Natural killer cell (primary cell): Measurements from ENCODE around the gene MMRN1. TPM values are rescaled to one million over a fixed set of nuclear protein-coding genes. Genes with fewer than 3 reads are reported as not detected.
"Not testable (repeated sequence)": the region's sequence is repeated elsewhere in the genome, so short reads cannot be mapped to it uniquely, and the experiment has no call there.

ENCODE experiments used
- ATAC-seq, 3 donors: fragments of 150-1000 bp in 2 of 3; fragments of 200-7000 bp in 1 of 3; cut with Tn5 transposase; 1 replicate in 1 of 3; 2 replicates in 2 of 3; pipeline ENCODE4 v1.10.0; 2021; ENCODE audit warnings: mild to moderate bottlenecking in 2 of 3, moderate library complexity in 2 of 3
- DNase-seq, 2 donors: peaks; one replicate each; pipeline versions ENCODE4 v3.0.0 to v3.0.0-alpha.2; 2013 to 2021; ENCODE audit warnings: mixed read lengths in 1 of 2
- H3K27ac ChIP-seq: one replicate; pipeline ENCODE4 v1.5.1; 2013; ENCODE audit warnings: mild to moderate bottlenecking, low read length
- H3K27me3 ChIP-seq: one replicate; pipeline ENCODE4 v1.6.1; 2013; ENCODE audit warnings: low read length; ENCODE audit not compliant: control insufficient read depth, insufficient read depth
- H3K36me3 ChIP-seq: one replicate; pipeline ENCODE4 v1.6.1; 2013; ENCODE audit warnings: low read length; ENCODE audit not compliant: control insufficient read depth, insufficient read depth
- H3K4me1 ChIP-seq: one replicate; pipeline ENCODE4 v1.6.1; 2013; ENCODE audit warnings: low read length; ENCODE audit not compliant: control insufficient read depth, insufficient read depth
- H3K4me3 ChIP-seq: one replicate; pipeline ENCODE4 v1.5.1; 2013; ENCODE audit warnings: low read length
- H3K9me3 ChIP-seq: one replicate; pipeline ENCODE4 v1.6.1; 2013; ENCODE audit warnings: low read length; ENCODE audit not compliant: control insufficient read depth, insufficient read depth
- H3K27ac Mint-ChIP-seq, 2 donors: one replicate each; pipeline ENCODE4 v1.8.0; 2022; ENCODE audit warnings: mild to moderate bottlenecking in 2 of 2, mixed read lengths in 2 of 2, moderate library complexity in 1 of 2
- H3K27me3 Mint-ChIP-seq, 2 donors: one replicate each; pipeline ENCODE4 v1.8.0; 2022; ENCODE audit warnings: low read depth in 2 of 2, mixed read lengths in 2 of 2
- H3K36me3 Mint-ChIP-seq: one replicate; pipeline ENCODE4 v1.8.0; 2022; ENCODE audit warnings: mixed read lengths
- H3K4me1 Mint-ChIP-seq, 2 donors: one replicate each; pipeline ENCODE4 v1.8.0; 2022; ENCODE audit warnings: mixed read lengths in 2 of 2
- H3K4me3 Mint-ChIP-seq: one replicate; pipeline ENCODE4 v1.8.0; 2022; ENCODE audit warnings: mild to moderate bottlenecking, moderate library complexity, mixed read lengths
- H3K9me3 Mint-ChIP-seq, 2 donors: one replicate each; pipeline ENCODE4 v1.8.0; 2022; ENCODE audit warnings: mixed read lengths in 2 of 2
- WGBS: methylation state at CpG from one replicate; pipeline ENCODE4 v1.1.7; 2013; ENCODE audit warnings: missing lambda C conversion rate; ENCODE audit not compliant: insufficient coverage; 5-methylcytosine and 5-hydroxymethylcytosine counted together
- intact Hi-C: fragments of 100-400 bp; cut with micrococcal nuclease; formaldehyde crosslinking; loops from one replicate; pipeline ENCODE4 v1.14.2; 2022
- total RNA-seq, 4 donors: library from RNA; stranded (reverse); fragments of 120-200 nt in 1 of 4; gene quantifications; one replicate each; pipeline versions ENCODE4 v1.2.3 to v1.2.4, GENCODE V29; 2013 to 2022
- TF ChIP-seq, protein P1 (sequence below): fragments of 200-600 bp; IDR thresholded peaks from one replicate; pipeline ENCODE4 v1.8.0; 2022; ENCODE audit warnings: antibody characterized with exemption

Gene MMRN1
- total RNA-seq, 3 donors from 2014 or later (not counting 1 experiment from before 2014, with no cell fraction given): 1.2 to 2.0 (median 1.8) TPM

DNA sequence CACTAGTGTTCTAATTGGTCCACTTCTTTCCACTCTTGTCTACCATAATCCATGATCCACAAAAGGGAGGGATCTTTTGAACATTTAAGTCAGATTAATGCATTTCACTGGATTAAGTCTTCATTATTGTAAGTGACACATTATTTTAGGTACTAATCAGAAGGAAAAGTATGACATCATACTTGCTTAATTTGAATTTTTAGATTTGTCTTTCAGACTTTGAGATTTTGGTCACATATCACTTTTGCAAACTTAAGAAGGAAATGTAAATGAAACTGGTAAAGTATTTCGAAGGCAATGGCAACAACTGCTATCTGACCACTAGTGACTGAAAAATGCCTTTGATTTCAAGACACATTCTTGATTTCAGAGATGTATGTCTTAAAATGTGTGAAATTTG, 5.2 kb downstream of the MMRN1 start:
- H3K4me3 Mint-ChIP-seq: no peak overlapping the region
- no peak overlapping the region for H3K27ac Mint-ChIP-seq
- no peaks in the 10 kb centered on the region for H3K36me3 Mint-ChIP-seq
- peaks cover 10% of the 10 kb centered on the region for H3K4me1 ChIP-seq
- H3K9me3 Mint-ChIP-seq: no peaks in the 10 kb centered on the region
- DNase-seq (no peak), ATAC-seq (peak in 1 of 3 donors; percentile 38)
- no peak overlapping the region for H3K27ac ChIP-seq
- peaks cover 5 to 6% of the 10 kb centered on the region in 2 donors for H3K4me1 Mint-ChIP-seq
- no peaks in the 10 kb centered on the region for H3K9me3 ChIP-seq
- H3K36me3 ChIP-seq: no peaks in the 10 kb centered on the region
- peaks cover 0 to 5% of the 10 kb centered on the region in 2 donors for H3K27me3 Mint-ChIP-seq
- H3K27me3 ChIP-seq: no peaks in the 10 kb centered on the region
- WGBS: 7% methylated on average over 1 of the region's 1 CpG
- intact Hi-C loops: loop anchor here (2.0 to 5.0 kb wide), 4 partner anchors 243 to 741 kb away; no protein-coding TSS in a partner anchor
- TF ChIP-seq, protein P1, sequence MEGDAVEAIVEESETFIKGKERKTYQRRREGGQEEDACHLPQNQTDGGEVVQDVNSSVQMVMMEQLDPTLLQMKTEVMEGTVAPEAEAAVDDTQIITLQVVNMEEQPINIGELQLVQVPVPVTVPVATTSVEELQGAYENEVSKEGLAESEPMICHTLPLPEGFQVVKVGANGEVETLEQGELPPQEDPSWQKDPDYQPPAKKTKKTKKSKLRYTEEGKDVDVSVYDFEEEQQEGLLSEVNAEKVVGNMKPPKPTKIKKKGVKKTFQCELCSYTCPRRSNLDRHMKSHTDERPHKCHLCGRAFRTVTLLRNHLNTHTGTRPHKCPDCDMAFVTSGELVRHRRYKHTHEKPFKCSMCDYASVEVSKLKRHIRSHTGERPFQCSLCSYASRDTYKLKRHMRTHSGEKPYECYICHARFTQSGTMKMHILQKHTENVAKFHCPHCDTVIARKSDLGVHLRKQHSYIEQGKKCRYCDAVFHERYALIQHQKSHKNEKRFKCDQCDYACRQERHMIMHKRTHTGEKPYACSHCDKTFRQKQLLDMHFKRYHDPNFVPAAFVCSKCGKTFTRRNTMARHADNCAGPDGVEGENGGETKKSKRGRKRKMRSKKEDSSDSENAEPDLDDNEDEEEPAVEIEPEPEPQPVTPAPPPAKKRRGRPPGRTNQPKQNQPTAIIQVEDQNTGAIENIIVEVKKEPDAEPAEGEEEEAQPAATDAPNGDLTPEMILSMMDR: no peak
- H3K4me3 ChIP-seq: no peak overlapping the region

DNA sequence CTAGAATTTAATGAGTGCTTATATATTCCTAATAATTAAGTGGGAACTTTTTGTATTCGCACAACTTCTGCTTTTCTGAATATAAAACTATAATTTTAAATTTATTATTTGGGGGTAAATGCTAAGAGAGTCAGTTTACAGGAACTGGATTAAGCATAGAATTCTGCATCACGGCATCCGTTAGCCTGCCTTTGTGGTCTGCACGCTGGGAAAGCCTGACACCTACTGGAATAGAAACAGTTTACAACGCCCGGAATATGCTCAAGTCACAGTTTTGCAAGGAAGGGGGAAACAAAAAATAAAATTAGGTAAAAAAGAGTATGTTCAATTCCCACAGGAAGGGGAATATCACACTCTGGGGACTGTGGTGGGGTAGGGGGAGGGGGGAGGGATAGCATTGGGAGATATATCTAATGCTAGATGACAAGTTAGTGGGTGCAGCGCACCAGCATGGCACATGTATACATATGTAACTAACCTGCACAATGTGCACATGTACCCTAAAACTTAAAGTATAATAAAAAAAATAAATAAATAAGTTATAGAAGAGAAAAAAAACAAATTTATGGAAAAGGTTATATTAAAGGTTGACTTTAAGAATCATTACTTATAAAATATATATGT, 7.3 kb downstream of the MMRN1 start:
- not testable (repeated sequence) for H3K9me3 ChIP-seq, H3K36me3 ChIP-seq, H3K4me1 Mint-ChIP-seq, H3K27me3 ChIP-seq, H3K4me3 ChIP-seq, H3K27ac Mint-ChIP-seq, H3K9me3 Mint-ChIP-seq, H3K36me3 Mint-ChIP-seq, H3K4me1 ChIP-seq, H3K27ac ChIP-seq, H3K27me3 Mint-ChIP-seq, H3K4me3 Mint-ChIP-seq
- intact Hi-C loops: loop anchor here (1.0 to 5.0 kb wide), 5 partner anchors 245 to 743 kb away; no protein-coding TSS in a partner anchor
- WGBS: 0% methylated on average over 5 of the region's 7 CpGs
- peak in 1 of 2 donors; percentile 77 for DNase-seq
- TF ChIP-seq, protein P1: peak; percentile 54
- ATAC-seq: peak; percentile 77 to 88 (median 80)

DNA sequence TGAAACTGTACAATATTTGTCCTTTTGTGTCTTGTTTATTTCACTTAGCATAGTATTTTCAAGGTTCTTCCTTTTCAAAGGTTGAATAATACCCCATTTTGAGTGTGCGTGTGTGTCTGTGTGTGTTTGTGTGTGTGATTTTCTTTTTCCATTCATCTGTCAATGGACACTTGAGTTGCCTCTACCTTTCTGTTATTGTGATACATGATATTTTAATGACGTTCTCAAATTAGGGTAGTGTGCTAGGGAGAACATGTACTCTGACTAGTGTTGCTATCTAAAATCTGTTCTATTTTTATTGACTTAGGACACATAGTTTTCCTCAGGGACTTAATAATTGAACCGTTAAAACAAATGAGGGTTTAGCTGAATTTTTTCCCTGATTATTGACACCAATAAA, 9.9 kb downstream of the MMRN1 start:
- WGBS: 86% methylated on average over 2 of the region's 3 CpGs
- ATAC-seq: no peak
- Mint-ChIP-seq H3K36me3 (no peaks in the 10 kb centered on the region), H3K4me3 (no peak overlapping the region), H3K4me1 (no peaks in the 10 kb centered on the region), H3K9me3 (no peaks in the 10 kb centered on the region), H3K27me3 (peaks cover 0 to 5% of the 10 kb centered on the region in 2 donors), H3K27ac (no peak overlapping the region)
- Histone ChIP-seq H3K27ac (no peak overlapping the region), H3K36me3 (no peaks in the 10 kb centered on the region), H3K27me3 (no peaks in the 10 kb centered on the region), H3K4me1 (no peaks in the 10 kb centered on the region), H3K4me3 (no peak overlapping the region), H3K9me3 (no peaks in the 10 kb centered on the region)
- TF ChIP-seq, protein P1: no peak
- no peak for DNase-seq
- intact Hi-C loops: loop anchor here (5.0 kb wide), 2 partner anchors 247 to 417 kb away; no protein-coding TSS in a partner anchor

DNA sequence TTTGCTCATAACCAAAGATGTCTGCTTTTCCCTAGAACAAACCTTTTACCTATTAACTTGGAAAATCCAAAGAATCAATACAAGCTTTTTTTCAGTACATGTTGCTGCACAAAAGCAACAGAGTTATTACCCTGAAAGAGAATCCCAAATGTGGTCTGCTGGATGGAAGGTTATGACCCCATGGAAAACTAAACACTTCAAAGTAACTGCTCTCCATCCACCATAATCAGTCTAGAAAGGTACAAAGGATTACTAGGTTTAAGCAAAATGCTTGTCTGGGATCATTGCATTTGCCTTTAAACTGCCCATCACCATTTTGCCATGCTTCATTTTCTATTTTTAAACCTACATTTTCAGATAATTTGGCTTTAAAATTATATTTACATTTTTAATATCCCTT, 11.7 kb downstream of the MMRN1 start:
- no peak overlapping the region for H3K4me3 Mint-ChIP-seq
- no peaks in the 10 kb centered on the region for H3K4me1 ChIP-seq
- H3K36me3 ChIP-seq: no peaks in the 10 kb centered on the region
- H3K27ac ChIP-seq: no peak overlapping the region
- no peaks in the 10 kb centered on the region for H3K27me3 ChIP-seq
- ATAC-seq (no peak), DNase-seq (no peak)
- no peak overlapping the region for H3K4me3 ChIP-seq
- no peak overlapping the region for H3K27ac Mint-ChIP-seq
- no peaks in the 10 kb centered on the region for H3K9me3 Mint-ChIP-seq
- intact Hi-C loops: no loop called here
- TF ChIP-seq, protein P1: no peak
- H3K9me3 ChIP-seq: no peaks in the 10 kb centered on the region
- peaks cover 0 to 5% of the 10 kb centered on the region in 2 donors for H3K27me3 Mint-ChIP-seq
- no peaks in the 10 kb centered on the region for H3K36me3 Mint-ChIP-seq
- no peaks in the 10 kb centered on the region for H3K4me1 Mint-ChIP-seq
